Endothelial cell (in vitro differentiated cells): ENCODE data around the gene PRR29. TPM values are rescaled to one million over a fixed set of nuclear protein-coding genes. Genes with fewer than 3 reads are reported as not detected.
A peak's percentile ranks its signal among the peaks of the same experiment; 100 is the strongest.

Experiments used
- DNase-seq: peaks from one replicate; pipeline ENCODE4 v3.0.0; 2021; ENCODE audit warnings: low spot score
- H3K27ac Mint-ChIP-seq: one replicate; pipeline ENCODE4 v1.8.0; 2021; ENCODE audit warnings: mixed read lengths, inconsistent platforms; ENCODE audit not compliant: unreplicated experiment
- H3K27me3 Mint-ChIP-seq: one replicate; pipeline ENCODE4 v1.8.0; 2021; ENCODE audit warnings: mild to moderate bottlenecking, moderate library complexity, mixed read lengths, inconsistent platforms; ENCODE audit not compliant: unreplicated experiment
- H3K36me3 Mint-ChIP-seq: one replicate; pipeline ENCODE4 v1.8.0; 2021; ENCODE audit warnings: mild to moderate bottlenecking, low read depth, mixed read lengths, inconsistent platforms; ENCODE audit not compliant: unreplicated experiment
- H3K4me1 Mint-ChIP-seq: one replicate; pipeline ENCODE4 v1.8.0; 2021; ENCODE audit warnings: mild to moderate bottlenecking, mixed read lengths, inconsistent platforms; ENCODE audit not compliant: unreplicated experiment
- H3K4me3 Mint-ChIP-seq: one replicate; pipeline ENCODE4 v1.8.0; 2021; ENCODE audit warnings: mild to moderate bottlenecking, mixed read lengths, inconsistent platforms; ENCODE audit not compliant: unreplicated experiment
- H3K9me3 Mint-ChIP-seq: one replicate; pipeline ENCODE4 v1.8.0; 2021; ENCODE audit warnings: mixed read lengths, inconsistent platforms; ENCODE audit not compliant: unreplicated experiment
- CTCF ChIP-seq: fragments of 200-600 bp; sonication (generic); IDR thresholded peaks from one replicate; pipeline ENCODE4 v1.5.0; 2021; ENCODE audit warnings: antibody characterized with exemption; ENCODE audit not compliant: unreplicated experiment
- total RNA-seq: library from RNA; stranded (reverse); fragmentation: NEBNext Ultra II Directional; extraction: Animal tissue kit (Norgen Biotek cat#: 25700); gene quantifications from one replicate; pipeline ENCODE4 v1.2.1, GENCODE V29; 2021; ENCODE audit not compliant: unreplicated experiment

The PRR29 gene
- total RNA-seq, 1 donor from 2014 or later, result 25.3 TPM

DNA sequence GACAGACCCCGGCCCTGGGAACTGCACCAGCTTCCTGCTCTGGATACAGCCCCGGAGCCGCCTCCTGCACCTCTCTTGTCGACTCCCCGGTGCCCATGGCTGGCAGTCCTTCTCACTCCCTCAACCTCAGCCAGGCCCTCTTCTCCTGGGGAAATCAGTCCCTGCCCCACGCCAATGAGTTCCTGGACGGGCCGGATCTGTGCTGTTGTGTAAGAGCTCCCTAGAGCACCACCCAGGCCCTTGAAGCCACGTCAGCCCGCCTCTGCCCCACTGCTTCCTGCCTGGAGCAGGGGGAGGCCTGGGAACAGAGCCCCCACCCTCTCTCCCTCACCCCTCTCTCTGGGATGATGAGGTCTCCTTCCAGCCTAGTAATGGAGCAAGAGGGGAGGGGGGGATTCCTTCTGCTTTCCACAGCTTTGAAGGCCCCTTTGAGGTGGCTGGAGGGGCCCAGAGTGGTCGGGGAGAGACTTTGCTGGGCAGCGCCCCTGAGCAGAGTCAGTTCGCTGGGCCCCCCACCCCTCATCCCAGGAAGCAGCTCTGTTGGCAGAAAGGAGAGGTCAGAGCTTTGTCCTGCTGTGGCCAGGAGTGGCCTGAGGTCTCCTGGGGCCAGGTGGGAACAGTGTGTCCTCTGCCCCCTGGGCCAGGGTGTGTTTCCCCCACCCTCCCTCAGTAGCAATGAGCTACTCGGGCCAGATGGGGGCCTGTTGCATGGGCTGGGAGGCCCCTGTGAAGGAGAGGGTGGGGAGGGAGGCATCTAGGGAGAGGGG lies 3.8 kb downstream of the PRR29 start:
- DNase-seq, result no peak
- Mint-ChIP-seq H3K9me3 (no peaks in the 10 kb centered on the region), H3K36me3 (peaks cover 22% of the 10 kb centered on the region), H3K27me3 (peaks cover 19% of the 10 kb centered on the region), H3K4me1 (peaks cover 46% of the 10 kb centered on the region), H3K4me3 (no peak overlapping the region), H3K27ac (no peak overlapping the region)
- TF ChIP-seq CTCF, result no peak

DNA sequence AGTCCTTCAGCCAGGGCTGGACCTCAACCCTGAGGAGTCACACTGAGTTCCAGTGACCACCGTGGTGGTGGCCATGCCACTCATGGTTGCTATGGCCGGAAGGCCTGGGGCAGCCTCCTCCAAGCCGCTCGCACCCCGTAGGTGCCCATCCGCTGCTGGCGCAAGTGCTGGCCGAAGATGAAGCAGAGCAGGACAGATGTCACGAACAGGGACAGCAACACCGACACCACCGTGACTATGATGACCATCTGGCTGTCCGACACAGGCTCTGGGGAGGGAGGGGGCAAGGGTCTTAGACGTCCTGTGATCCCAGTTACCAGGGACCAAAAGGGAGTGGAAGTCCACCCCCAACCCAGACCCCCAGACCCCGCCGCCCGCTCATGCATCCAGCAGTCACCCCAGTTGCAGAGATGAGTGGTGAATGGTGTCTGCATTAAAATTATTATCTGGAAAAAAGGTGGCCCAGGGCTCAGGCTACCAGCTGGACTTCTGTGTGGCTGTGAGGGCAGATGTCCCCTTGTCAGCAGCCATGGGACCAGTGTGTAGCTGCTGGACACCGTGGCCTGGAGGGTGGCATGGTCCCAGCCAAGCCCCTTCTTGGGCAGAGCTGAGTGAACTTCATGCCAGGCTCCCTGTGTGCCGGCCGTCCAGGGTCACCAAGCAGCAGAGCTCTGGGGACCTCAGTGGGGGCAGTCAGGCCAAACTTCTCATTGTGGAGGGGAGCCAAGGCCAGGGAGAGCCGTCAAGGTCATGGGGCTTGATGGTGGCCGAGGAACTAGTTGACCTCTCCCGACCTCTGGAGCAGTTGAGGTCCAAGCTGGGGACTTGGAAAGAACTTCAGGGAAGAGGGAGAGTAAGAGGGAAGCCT lies 4.7 kb downstream of the PRR29 start:
- no peak for TF ChIP-seq CTCF
- Mint-ChIP-seq H3K27ac (no peak overlapping the region), H3K9me3 (no peaks in the 10 kb centered on the region), H3K27me3 (peaks cover 16% of the 10 kb centered on the region), H3K4me3 (peak overlapping the region; percentile 65), H3K36me3 (peaks cover 22% of the 10 kb centered on the region), H3K4me1 (peaks cover 46% of the 10 kb centered on the region)
- DNase-seq, result no peak

DNA sequence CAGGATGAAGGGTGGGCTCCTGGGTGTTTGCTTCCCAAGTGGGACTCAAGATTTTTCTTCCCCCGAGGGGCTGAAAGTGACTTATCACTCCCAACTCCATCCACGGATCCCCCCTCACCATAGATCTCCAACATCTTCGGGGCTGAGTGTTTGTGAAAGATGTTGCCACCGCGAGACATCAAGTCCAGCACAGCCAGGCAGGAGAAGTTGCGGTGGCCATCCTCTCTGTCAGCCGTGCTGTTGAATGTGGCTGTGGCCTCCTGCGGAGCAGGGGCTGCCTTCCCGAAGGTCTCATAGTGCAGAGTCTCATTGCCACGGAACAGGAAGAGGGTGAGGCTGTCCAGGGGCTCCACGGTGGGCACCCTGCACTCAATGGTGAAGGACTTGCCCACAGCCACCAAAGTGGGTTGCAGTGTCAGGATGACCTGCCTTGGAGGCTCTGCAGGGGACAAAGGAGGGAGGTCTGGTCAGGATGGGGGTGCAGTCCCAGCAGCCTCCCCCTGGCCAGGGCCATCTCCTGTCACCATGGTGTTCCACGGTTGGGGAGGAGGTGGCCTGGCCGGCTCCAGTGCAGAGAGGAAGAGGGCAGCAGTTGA lies 5.5 kb downstream of the PRR29 start:
- peak overlapping the region; percentile 65 for H3K4me3 Mint-ChIP-seq
- no peak overlapping the region for H3K27ac Mint-ChIP-seq
- DNase-seq, result no peak
- H3K4me1 Mint-ChIP-seq, result peaks cover 52% of the 10 kb centered on the region
- H3K36me3 Mint-ChIP-seq, result peaks cover 22% of the 10 kb centered on the region
- TF ChIP-seq CTCF, result no peak
- no peaks in the 10 kb centered on the region for H3K9me3 Mint-ChIP-seq
- H3K27me3 Mint-ChIP-seq, result peaks cover 18% of the 10 kb centered on the region

- TF ChIP-seq CTCF, result no peak
- H3K9me3 Mint-ChIP-seq, result no peaks in the 10 kb centered on the region
- peaks cover 16% of the 10 kb centered on the region for H3K27me3 Mint-ChIP-seq
- no peak for DNase-seq
- peaks cover 19% of the 10 kb centered on the region for H3K36me3 Mint-ChIP-seq
- no peak overlapping the region for H3K4me3 Mint-ChIP-seq
- no peak overlapping the region for H3K27ac Mint-ChIP-seq
- H3K4me1 Mint-ChIP-seq, result peaks cover 51% of the 10 kb centered on the region
These were observed 6.1 kb downstream of the PRR29 start for GRCh38 chr17:64004218-64004770.
